ENCODE data around the gene TEKTIP1. TPM values are rescaled to one million over a fixed set of nuclear protein-coding genes. Genes with fewer than 3 reads are reported as not detected.

The TEKTIP1 gene
- total and polyA plus RNA-seq, 9 of the 15 experiments (the other 6 are each of a cell fraction or from before 2014, with no cell fraction given): 0.66 TPM; not detected in 8

DNA sequence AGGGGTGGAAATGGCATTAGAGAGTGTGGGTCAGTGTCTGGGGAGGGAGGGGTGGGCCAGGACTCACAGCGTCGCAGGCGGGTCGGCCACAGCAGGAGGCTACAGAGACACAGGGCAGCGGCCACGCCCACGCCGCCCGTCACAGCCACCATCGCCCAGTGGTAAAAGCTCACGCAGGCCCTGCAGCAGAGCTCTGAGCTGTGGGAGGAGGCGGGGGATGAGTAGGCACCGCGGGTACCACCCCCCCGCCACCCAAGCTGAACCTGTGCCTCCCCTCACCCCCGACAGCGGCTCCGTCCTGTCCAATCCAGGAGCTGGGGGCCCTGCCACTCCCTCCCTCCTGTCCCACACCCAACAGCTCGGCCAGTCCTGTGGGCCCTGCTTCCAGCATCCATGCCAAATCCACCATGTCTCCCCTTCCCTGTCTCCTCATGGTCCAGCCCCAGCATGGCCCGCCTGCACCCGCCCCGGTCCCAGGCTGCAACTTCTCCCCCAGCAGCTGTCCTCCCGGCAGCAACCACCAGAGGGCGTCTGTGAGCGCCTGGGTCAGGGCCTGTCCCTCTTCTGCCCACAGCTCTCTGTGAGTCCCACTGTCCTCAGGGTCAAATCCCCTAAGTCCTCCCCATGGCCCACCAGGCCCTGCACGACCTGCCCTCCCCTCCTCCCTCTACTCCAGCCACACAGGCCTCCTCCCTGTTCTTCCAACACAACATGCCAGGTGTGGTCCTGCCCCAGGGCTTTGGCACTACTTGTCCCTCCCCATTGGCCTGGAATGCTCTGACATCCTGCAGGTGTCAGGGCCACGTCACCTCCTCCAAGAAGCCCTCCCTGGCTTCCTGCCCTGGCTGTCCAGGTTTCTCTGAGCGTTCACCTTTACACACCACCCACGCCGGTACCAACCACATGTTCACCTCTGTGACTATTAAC is 6.0 kb downstream of the TEKTIP1 start (continued):
- TF ChIP-seq, protein P1, sequence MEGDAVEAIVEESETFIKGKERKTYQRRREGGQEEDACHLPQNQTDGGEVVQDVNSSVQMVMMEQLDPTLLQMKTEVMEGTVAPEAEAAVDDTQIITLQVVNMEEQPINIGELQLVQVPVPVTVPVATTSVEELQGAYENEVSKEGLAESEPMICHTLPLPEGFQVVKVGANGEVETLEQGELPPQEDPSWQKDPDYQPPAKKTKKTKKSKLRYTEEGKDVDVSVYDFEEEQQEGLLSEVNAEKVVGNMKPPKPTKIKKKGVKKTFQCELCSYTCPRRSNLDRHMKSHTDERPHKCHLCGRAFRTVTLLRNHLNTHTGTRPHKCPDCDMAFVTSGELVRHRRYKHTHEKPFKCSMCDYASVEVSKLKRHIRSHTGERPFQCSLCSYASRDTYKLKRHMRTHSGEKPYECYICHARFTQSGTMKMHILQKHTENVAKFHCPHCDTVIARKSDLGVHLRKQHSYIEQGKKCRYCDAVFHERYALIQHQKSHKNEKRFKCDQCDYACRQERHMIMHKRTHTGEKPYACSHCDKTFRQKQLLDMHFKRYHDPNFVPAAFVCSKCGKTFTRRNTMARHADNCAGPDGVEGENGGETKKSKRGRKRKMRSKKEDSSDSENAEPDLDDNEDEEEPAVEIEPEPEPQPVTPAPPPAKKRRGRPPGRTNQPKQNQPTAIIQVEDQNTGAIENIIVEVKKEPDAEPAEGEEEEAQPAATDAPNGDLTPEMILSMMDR (IDR thresholded peaks at IDR 0.05 in 2 of 3, conservative IDR thresholded peaks at IDR 0.05 in 1 of 3; ENCODE audit: insufficient read depth in 2 of 3, low read depth in 1 of 3, low read length in 3 of 3): peak; percentile 91 to 94 (median 94)
- TF ChIP-seq ZNF408 (CRISPR knock-in tag; IDR thresholded peaks at IDR 0.05; ENCODE audit: low read depth): no peak
- TF ChIP-seq, protein P2, sequence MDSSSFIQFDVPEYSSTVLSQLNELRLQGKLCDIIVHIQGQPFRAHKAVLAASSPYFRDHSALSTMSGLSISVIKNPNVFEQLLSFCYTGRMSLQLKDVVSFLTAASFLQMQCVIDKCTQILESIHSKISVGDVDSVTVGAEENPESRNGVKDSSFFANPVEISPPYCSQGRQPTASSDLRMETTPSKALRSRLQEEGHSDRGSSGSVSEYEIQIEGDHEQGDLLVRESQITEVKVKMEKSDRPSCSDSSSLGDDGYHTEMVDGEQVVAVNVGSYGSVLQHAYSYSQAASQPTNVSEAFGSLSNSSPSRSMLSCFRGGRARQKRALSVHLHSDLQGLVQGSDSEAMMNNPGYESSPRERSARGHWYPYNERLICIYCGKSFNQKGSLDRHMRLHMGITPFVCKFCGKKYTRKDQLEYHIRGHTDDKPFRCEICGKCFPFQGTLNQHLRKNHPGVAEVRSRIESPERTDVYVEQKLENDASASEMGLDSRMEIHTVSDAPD (CRISPR knock-in tag; IDR thresholded peaks at IDR 0.05): no peak
- TF ChIP-seq, protein P3, sequence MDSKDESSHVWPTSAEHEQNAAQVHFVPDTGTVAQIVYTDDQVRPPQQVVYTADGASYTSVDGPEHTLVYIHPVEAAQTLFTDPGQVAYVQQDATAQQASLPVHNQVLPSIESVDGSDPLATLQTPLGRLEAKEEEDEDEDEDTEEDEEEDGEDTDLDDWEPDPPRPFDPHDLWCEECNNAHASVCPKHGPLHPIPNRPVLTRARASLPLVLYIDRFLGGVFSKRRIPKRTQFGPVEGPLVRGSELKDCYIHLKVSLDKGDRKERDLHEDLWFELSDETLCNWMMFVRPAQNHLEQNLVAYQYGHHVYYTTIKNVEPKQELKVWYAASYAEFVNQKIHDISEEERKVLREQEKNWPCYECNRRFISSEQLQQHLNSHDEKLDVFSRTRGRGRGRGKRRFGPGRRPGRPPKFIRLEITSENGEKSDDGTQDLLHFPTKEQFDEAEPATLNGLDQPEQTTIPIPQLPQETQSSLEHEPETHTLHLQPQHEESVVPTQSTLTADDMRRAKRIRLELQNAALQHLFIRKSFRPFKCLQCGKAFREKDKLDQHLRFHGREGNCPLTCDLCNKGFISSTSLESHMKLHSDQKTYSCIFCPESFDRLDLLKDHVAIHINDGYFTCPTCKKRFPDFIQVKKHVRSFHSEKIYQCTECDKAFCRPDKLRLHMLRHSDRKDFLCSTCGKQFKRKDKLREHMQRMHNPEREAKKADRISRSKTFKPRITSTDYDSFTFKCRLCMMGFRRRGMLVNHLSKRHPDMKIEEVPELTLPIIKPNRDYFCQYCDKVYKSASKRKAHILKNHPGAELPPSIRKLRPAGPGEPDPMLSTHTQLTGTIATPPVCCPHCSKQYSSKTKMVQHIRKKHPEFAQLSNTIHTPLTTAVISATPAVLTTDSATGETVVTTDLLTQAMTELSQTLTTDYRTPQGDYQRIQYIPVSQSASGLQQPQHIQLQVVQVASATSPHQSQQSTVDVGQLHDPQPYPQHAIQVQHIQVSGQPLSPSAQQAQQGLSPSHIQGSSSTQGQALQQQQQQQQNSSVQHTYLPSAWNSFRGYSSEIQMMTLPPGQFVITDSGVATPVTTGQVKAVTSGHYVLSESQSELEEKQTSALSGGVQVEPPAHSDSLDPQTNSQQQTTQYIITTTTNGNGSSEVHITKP (IDR thresholded peaks at IDR 0.05; ENCODE audit: partially characterized antibody): peak; percentile 55
- TF ChIP-seq NR2C2 (CRISPR knock-in tag; IDR thresholded peaks at IDR 0.05): no peak
- TF ChIP-seq NR2C2 (tag; IDR thresholded peaks at IDR 0.05): no peak
- TF ChIP-seq, protein P4, sequence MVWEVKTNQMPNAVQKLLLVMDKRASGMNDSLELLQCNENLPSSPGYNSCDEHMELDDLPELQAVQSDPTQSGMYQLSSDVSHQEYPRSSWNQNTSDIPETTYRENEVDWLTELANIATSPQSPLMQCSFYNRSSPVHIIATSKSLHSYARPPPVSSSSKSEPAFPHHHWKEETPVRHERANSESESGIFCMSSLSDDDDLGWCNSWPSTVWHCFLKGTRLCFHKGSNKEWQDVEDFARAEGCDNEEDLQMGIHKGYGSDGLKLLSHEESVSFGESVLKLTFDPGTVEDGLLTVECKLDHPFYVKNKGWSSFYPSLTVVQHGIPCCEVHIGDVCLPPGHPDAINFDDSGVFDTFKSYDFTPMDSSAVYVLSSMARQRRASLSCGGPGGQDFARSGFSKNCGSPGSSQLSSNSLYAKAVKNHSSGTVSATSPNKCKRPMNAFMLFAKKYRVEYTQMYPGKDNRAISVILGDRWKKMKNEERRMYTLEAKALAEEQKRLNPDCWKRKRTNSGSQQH (CRISPR knock-in tag; IDR thresholded peaks at IDR 0.05): peak; percentile 73; the same call in 1 of the 2 replicates
- TF ChIP-seq YY1 (IDR thresholded peaks at IDR 0.05; ENCODE audit: borderline replicate concordance in 1 of 3, control insufficient read depth in 1 of 3, extremely low read depth in 1 of 3, insufficient read depth in 3 of 3, insufficient read length in 1 of 3, insufficient replicate concordance in 2 of 3, low read depth in 1 of 3, low read length in 2 of 3): peak in 1 of 3 experiments; percentile 20
- TF ChIP-seq NBN (IDR thresholded peaks at IDR 0.05; ENCODE audit: low read depth): peak; percentile 21; the same call in 1 of the 2 replicates
- no peak for TF ChIP-seq TCF7L2 (IDR thresholded peaks at IDR 0.05; ENCODE audit: low read depth, low read length)
- peak; percentile 56; the same call in 1 of the 2 replicates for TF ChIP-seq ESRRA (IDR thresholded peaks at IDR 0.05; ENCODE audit: borderline replicate concordance, low read depth)
- no peak; the same call in 1 of the 2 replicates for TF ChIP-seq ZFX (CRISPR knock-in tag; IDR thresholded peaks at IDR 0.05)
- TF ChIP-seq, protein P5, sequence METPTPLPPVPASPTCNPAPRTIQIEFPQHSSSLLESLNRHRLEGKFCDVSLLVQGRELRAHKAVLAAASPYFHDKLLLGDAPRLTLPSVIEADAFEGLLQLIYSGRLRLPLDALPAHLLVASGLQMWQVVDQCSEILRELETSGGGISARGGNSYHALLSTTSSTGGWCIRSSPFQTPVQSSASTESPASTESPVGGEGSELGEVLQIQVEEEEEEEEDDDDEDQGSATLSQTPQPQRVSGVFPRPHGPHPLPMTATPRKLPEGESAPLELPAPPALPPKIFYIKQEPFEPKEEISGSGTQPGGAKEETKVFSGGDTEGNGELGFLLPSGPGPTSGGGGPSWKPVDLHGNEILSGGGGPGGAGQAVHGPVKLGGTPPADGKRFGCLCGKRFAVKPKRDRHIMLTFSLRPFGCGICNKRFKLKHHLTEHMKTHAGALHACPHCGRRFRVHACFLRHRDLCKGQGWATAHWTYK (CRISPR knock-in tag; IDR thresholded peaks at IDR 0.05): no peak
- TF ChIP-seq ZNF143 (CRISPR knock-in tag; IDR thresholded peaks at IDR 0.05): no peak

Measured in K562 (cell line).